Pulmonary artery endothelial cell (primary cell): Measurements from ENCODE around the gene MRPL22. TPM values are rescaled to one million over a fixed set of nuclear protein-coding genes. Genes with fewer than 3 reads are reported as not detected.
"Not testable (repeated sequence)": the region's sequence is repeated elsewhere in the genome, so short reads cannot be mapped to it uniquely, and the experiment has no call there.

ENCODE experiments used
- DNase-seq: peaks from one replicate; pipeline ENCODE4 v3.0.0-alpha.2; 2011; ENCODE audit warnings: low read depth, low spot score
- total RNA-seq: library from RNA; depleted of rRNA; stranded (reverse); fragments of >200 nt; gene quantifications from 2 replicates; pipeline ENCODE4 v1.2.3, GENCODE V29; 2014

MRPL22 gene
- total RNA-seq, 1 donor from 2014 or later, result 62.6 TPM

DNA sequence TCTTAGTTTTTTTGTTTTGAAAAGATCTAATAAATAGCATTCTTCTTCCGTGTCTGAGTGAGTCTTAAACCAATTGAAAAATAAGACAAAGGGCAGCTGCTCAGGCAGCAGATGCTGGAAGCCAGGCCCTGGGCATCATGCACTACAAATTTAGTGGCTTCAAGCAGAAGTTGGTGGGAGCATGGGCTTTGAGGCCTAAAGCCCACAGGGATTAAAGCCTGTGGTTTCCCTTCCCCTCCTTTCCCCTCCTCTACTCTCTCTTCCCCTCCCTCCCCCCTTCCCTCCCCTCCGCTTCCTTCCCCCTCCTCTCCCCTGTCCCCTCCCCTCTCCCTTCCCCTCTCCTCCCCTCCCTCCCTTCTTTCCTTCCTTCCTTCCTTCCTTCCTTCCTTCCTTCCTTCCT lies 52.6 kb downstream of the MRPL22 start:
- no peak for DNase-seq

DNA sequence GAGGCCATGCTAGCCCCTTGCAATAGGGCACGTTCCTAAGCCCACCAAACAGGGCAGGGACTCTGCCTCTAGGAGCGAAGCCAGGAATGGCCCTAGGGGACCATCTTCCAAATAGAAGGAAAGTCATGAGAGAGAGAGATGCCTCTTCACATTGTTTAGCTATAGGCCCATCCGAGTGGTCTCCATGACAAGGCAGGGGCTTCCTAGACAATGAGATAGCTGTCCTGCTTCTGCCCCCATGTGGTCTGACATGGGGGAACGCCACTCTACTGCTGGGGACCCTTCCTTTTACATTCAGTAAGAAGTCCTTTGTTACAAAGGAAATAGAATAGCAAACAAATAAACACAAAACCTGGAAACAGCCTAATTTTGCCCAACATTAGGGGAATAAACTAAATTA lies 54.8 kb downstream of the MRPL22 start:
- no peak for DNase-seq

DNA sequence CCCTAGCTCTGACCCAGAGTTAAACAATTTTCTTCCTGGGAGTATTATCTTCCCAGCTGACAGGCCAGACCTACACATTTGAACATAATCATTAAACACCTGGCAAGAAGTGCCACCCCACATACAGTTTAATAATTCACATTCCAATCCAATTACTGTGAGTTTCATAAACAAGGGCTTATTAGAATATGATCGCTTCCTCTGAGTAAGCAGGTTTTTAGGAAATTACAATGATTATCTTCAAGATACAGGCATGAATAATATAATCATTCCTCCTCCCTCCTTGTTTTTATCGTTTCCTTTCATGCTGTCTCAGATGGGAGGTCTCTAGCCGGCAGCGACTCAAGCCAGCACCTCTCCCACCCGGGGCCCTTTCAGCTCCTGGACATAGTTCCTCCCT lies 56.9 kb downstream of the MRPL22 start:
- DNase-seq, result peak; percentile 75

DNA sequence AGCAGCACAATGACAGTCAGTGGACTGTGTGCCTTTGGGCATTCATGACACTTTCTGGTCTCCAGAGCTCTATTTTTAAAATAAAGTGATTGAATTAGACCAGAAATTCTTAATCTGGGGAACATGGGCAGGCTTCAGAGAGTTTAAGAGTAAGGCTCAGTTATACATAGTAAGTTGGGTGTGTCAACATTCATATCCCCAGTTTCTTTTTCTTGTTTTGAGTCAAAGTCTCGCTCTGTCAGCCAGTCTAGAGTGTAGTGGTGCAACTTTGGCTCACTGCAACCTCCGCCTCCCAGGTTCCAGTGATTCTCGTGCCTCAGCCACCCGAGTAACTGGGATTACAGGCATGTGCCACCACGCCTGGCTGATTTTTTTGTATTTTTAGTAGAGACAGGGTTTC lies 59.0 kb downstream of the MRPL22 start:
- no peak for DNase-seq

DNA sequence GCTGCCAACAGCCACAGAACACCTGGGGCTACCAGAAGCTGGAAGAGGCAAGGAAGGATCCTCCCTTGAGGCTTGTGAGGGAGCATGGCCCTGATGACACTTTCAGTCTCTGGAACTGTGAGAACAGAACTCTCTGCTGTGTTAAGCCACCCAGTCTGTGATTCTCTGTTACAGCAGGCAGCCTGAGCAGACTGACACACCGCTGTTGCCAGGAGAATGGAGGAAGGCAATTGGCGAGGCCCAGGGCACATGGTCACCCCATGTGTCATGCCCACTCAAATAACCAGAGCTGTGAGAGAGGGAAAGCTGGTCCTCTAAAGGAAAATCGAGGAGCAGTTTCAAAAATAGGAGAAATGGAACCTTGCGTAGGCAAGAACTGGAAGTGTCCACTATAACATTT lies 60.6 kb downstream of the MRPL22 start:
- no peak for DNase-seq

DNA sequence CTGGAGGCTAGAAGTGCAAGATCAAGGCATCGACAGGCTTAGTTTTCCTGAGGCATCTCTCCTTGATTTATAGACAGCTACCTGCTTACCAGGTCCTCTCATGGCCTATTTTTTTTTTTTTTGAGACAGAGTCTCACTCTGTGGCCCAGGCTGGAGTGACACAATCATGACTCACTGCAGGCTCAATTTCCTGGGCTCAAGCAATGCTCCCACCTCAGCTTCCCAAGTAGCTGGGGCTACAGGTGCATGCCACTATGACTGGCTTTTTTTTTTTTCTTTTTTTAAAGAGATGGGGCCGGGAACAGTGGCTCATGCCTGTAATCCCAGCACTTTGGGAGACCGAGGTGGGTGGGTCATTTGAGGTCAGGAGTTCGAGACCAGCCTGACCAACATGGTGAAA lies 61.8 kb downstream of the MRPL22 start:
- not testable (repeated sequence) for DNase-seq

DNA sequence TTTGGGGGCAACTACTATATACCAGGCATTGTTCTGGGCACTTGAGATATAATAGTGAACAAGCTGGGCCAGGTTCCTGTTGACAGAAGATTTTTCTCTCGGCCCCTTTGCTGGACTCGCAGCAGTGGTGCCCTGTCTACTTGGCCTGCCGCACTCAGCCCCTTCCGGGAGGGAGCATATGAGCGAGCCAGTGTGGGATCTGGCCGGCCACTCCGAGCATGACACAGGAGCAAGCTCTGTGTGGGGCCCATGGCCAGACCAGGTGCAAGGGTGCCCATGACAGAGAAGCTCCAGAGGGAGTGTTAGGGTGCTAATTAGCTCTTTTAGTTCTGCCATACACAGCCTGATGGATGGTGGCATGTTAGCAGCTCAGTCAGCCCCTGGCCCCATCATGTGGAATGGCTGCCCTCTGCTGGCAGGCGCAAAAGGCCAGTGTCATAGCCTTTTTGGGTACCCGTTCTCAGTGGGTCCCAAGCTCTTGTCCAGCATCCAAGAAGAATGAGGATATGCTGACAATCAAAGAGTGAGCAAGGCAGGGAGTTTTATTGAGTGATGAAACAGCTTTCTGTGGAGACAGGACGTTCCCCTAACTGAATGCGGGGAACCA lies 63.4 kb downstream of the MRPL22 start:
- no peak for DNase-seq

DNA sequence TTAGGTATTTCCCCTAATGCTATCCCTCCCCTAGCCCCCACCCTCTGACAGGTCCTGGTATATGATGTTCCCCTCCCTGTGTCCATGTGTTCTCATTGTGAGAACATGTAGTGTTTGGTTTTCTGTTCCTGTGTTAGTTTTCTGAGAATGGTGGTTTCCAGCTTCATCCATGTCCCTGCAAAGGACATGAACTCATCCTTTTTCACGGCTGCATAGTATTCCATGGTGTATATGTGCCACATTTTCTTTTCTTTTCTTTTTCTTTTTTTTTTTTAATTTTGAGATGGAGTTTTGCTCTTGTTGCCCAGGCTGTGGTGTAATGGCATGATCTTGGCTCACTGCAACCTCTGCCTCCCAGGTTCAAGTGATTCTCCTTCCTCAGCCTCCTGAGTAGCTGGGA lies 65.4 kb downstream of the MRPL22 start:
- DNase-seq, result not testable (repeated sequence)

DNA sequence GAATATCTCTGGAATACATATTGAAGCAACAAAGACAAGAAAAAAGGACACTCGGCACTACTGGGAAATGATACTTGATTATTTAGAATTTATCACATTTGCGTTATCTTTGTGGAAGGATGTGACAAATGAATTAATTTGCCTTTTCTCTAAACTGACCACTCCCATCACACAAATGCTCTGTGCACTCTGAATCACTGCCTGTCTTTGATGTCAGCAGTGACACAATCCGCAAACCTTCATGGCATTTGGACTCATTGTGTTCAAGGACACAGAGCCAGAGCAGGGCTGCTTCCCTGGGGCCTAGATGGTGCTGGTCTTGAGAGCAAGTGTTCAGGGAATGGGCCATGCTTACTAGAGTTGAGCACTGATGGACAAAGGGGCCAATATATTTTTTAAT lies 67.8 kb downstream of the MRPL22 start:
- no peak for DNase-seq

DNA sequence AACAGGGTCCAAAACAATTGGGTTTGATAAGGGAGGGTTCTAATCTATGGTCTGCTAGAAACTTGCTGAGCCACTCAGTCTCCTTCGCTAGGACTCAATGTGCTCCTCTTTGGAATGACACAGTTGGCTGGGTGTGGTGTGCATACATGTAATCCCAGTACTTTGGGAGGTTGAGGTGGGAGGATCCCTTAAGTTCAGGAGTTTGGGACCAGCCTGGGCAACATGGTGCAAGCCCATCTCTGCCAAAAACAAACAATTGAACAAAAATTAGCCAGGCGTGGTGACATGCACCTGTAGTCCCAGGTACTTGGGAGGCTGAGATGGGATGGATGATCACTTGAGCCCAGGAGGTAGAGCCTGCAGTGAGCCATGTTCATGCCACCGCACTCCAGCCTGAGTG lies 70.0 kb downstream of the MRPL22 start:
- DNase-seq, result no peak

DNA sequence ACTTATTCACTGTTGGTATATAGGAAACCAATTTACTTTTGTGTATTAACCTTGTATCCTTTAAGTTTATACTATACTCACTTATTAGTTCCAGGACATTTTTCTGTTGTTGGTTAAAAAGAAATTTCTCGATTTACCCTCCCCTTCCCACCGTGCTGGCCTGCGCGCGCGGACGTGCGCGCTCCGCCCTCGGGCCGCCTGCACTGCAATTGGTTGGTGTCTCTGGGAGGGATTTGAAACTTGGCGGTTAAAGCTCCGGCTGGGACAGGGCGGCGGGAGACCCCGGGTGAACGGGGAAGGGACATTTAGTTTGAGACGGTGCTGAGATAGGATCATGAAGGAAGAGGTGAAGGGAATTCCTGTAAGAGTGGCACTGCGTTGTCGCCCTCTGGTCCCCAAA lies 72.7 kb downstream of the MRPL22 start, which contains the start of gene KIF4B:
KIF4B (plus strand) TSS at position 230 of the 400 bp plus-strand sequence; CDS start at position 335, 105 bp downstream.
- DNase-seq, result no peak

DNA sequence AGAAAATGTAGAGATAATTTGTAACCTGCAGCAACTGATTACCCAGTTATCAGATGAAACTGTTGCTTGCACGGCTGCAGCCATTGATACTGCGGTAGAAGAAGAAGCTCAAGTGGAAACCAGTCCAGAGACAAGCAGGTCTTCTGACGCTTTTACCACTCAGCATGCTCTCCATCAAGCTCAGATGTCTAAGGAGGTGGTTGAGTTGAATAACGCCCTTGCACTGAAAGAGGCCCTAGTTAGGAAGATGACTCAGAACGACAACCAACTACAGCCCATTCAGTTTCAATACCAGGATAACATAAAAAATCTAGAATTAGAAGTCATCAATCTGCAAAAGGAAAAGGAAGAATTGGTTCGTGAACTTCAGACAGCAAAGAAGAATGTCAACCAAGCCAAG lies 74.4 kb downstream of the MRPL22 start:
- no peak for DNase-seq

DNA sequence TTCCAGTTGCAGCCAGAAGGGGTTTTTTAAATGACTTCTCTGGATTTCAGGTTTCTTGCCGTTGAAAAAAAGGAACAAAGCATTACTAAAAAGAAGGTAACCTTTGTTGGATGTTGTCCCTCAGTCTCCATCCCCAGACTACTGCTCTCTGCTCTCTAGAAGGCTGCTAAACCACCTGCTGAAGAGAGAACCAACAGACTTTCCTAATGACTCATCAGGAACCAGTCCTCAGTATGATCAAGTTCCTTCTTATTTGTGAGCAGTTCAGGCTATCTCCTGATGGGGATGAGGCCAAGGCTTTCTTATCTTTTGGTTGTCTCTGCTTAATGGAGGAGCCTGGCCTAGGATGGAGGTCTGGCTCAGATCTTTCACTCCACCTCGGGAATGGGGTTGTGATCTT lies 76.7 kb downstream of the MRPL22 start:
- no peak for DNase-seq

Other genes with a start within 250 kb of the MRPL22 start
- 54.3 and 72.1 TPM in 2 replicates for gene LARP1, start 185.7 kb upstream of the MRPL22 start, total RNA-seq
- 1.5 and 5.0 TPM in 2 replicates for gene FAXDC2, start 90.5 kb upstream of the MRPL22 start, total RNA-seq
- 74.1 and 81.6 TPM in 2 replicates for gene CNOT8, start 82.4 kb upstream of the MRPL22 start, total RNA-seq
- 21.5 and 38.3 TPM in 2 replicates for gene GEMIN5, start 2.9 kb upstream of the MRPL22 start, total RNA-seq
- 0.13 and 0.21 TPM in 2 replicates for gene KIF4B, start 72.7 kb downstream of the MRPL22 start, total RNA-seq